Lung (tissue), 12 donors: ENCODE measurements around the gene ITGA5. TPM values are rescaled to one million over a fixed set of nuclear protein-coding genes. Genes with fewer than 3 reads are reported as not detected.

ENCODE experiments used
- ATAC-seq: fragments of 200-7000 bp; cut with Tn5 transposase; one replicate; pipeline ENCODE4 v1.9.1; 2020; ENCODE audit warnings: moderate number of reproducible peaks; ENCODE audit not compliant: insufficient read depth, low FRiP score
- DNase-seq, 3 donors: peaks; one replicate each; pipeline ENCODE4 v3.0.0-alpha.2; 2013 to 2017
- H3K27ac ChIP-seq, 2 donors: one replicate each; pipeline ENCODE4 v1.5.1; 2013; ENCODE audit warnings: mild to moderate bottlenecking in 2 of 2, moderate library complexity in 2 of 2, control low read depth in 1 of 2, inconsistent platforms in 1 of 2, low read depth in 1 of 2, low read length in 1 of 2
- H3K27me3 ChIP-seq, 3 donors: one replicate each; pipeline ENCODE4 v1.5.1; 2013; ENCODE audit warnings: low read length in 2 of 3; ENCODE audit not compliant: control insufficient read depth in 3 of 3, insufficient read depth in 3 of 3
- H3K36me3 ChIP-seq, 4 donors: one replicate each; pipeline ENCODE4 v1.5.1; 2013; ENCODE audit warnings: low read length in 4 of 4, mild to moderate bottlenecking in 1 of 4, moderate library complexity in 1 of 4; ENCODE audit not compliant: control insufficient read depth in 4 of 4, insufficient read depth in 4 of 4
- H3K4me1 ChIP-seq, 5 donors: one replicate each; pipeline ENCODE4 v1.5.1; 2013; ENCODE audit warnings: low read length in 5 of 5, mild to moderate bottlenecking in 2 of 5, moderate library complexity in 1 of 5; ENCODE audit not compliant: control insufficient read depth in 5 of 5, insufficient read depth in 5 of 5
- H3K4me3 ChIP-seq: one replicate; pipeline ENCODE4 v1.5.1; 2013; ENCODE audit warnings: mild to moderate bottlenecking, control low read depth, moderate library complexity
- H3K9ac ChIP-seq, 2 donors: one replicate each; pipeline ENCODE4 v1.5.1; 2013; ENCODE audit warnings: low read length in 2 of 2, control low read depth in 1 of 2; ENCODE audit not compliant: insufficient read depth in 1 of 2
- H3K9me3 ChIP-seq, 4 donors: one replicate each; pipeline ENCODE4 v1.5.1; 2013; ENCODE audit warnings: low read length in 3 of 4, mild to moderate bottlenecking in 1 of 4, moderate library complexity in 1 of 4; ENCODE audit not compliant: control insufficient read depth in 4 of 4, insufficient read depth in 3 of 4
- CTCF ChIP-seq: IDR thresholded peaks from 2 replicates; pipeline ENCODE4 v1.5.1; 2012; ENCODE audit warnings: mild to moderate bottlenecking; ENCODE audit errors: control extremely low read depth, extremely low read depth
- WGBS, 2 donors: extraction: QIAGEN DNeasy Blood & Tissue Kit; methylation state at CpG; one replicate each; pipeline ENCODE4 v1.1.7; 2013; 5-methylcytosine and 5-hydroxymethylcytosine counted together
- polyA plus RNA-seq, 2 donors: library from polyadenylated mRNA; stranded (reverse); fragments of 200-250 nt; gene quantifications; one replicate each; pipeline ENCODE4 v1.2.1, GENCODE V29; 2013
- total RNA-seq, 2 donors: library from RNA; depleted of rRNA in 1 of 2; stranded (reverse); fragments of >200 nt in 1 of 2; gene quantifications; one replicate each; pipeline ENCODE4 v1.2.1, GENCODE V29; 2014 to 2021
- donor health status: control.
- donor health status: control.
- donor health status: Bipolar disorder and iron deficiency.
- donor health status: healthy.
- donor health status: DM: yes; HTN: yes; CAD: no.

Gene ITGA5
- total and polyA plus RNA-seq, 4 donors: 39.8 to 134 (median 101) TPM

- no peak for DNase-seq
- peaks cover 0 to 3% (median 0%) of the 10 kb centered on the region in 3 donors for H3K27me3 ChIP-seq
- peak overlapping the region; percentile 84 to 91 for H3K27ac ChIP-seq
- ATAC-seq: peak; percentile 60
- H3K9ac ChIP-seq: no peak overlapping the region
- no peak overlapping the region for H3K4me3 ChIP-seq
- peaks cover 0 to 11% (median 4%) of the 10 kb centered on the region in 4 donors for H3K36me3 ChIP-seq
- peaks cover 4 to 28% (median 22%) of the 10 kb centered on the region in 5 donors for H3K4me1 ChIP-seq
- no peaks in the 10 kb centered on the region for H3K9me3 ChIP-seq
- WGBS, 2 donors: 12 to 37% methylated on average over 8 to 9 of the region's 9 CpGs
- TF ChIP-seq CTCF: no peak
Observed at GRCh38 chr12:54413284-54414190, 5.5 kb downstream of the ITGA5 start.

GRCh38 chr12:54412786-54413185 lies 6.3 kb downstream of the ITGA5 start:
- 51 to 55% methylated on average over 3 of the region's 3 CpGs for WGBS, 2 donors

GRCh38 chr12:54412348-54412747 lies 6.7 kb downstream of the ITGA5 start:
- ATAC-seq: no peak

More at GRCh38 chr12:54412786-54413185, 6.3 kb downstream of the ITGA5 start:
- no peak for TF ChIP-seq CTCF
- Histone ChIP-seq H3K9ac (no peak overlapping the region), H3K4me1 (peaks cover 3 to 30% (median 20%) of the 10 kb centered on the region in 5 donors), H3K27me3 (no peaks in the 10 kb centered on the region), H3K4me3 (no peak overlapping the region), H3K27ac (peak overlapping the region; percentile 84 to 91), H3K9me3 (no peaks in the 10 kb centered on the region), H3K36me3 (peaks cover 0 to 16% (median 6%) of the 10 kb centered on the region in 4 donors)
- ATAC-seq: no peak
- DNase-seq: no peak

More at GRCh38 chr12:54412348-54412747, 6.7 kb downstream of the ITGA5 start:
- DNase-seq: no peak
- Histone ChIP-seq H3K9ac (no peak overlapping the region), H3K27ac (peak overlapping the region; percentile 84 to 91), H3K27me3 (no peaks in the 10 kb centered on the region), H3K9me3 (no peaks in the 10 kb centered on the region), H3K36me3 (peaks cover 0 to 20% (median 8%) of the 10 kb centered on the region in 4 donors), H3K4me3 (no peak overlapping the region), H3K4me1 (peaks cover 0 to 30% (median 16%) of the 10 kb centered on the region in 5 donors)
- TF ChIP-seq CTCF: no peak
- 44 to 56% methylated on average over 4 of the region's 4 CpGs for WGBS, 2 donors
